ENCODE data around the gene VPS13D.

GRCh38 chr1:12397462-12398450 is 167.9 kb downstream of the VPS13D start:
- TF ChIP-seq TARDBP (IDR thresholded peaks at IDR 0.05) (no peak), SP1 (IDR thresholded peaks at IDR 0.05) (no peak), BHLHE40 (IDR thresholded peaks at IDR 0.05; ENCODE audit: borderline replicate concordance) (no peak), FOXM1 (IDR thresholded peaks at IDR 0.05; ENCODE audit: borderline replicate concordance) (no peak), NFRKB (IDR thresholded peaks at IDR 0.05) (no peak), ZNF384 (IDR thresholded peaks at IDR 0.05) (no peak), HDGF (IDR thresholded peaks at IDR 0.05; ENCODE audit: borderline replicate concordance) (no peak), FOXA1 (IDR thresholded peaks at IDR 0.05) (no peak), SUZ12 (IDR thresholded peaks at IDR 0.05) (no peak), L3MBTL2 (conservative IDR thresholded peaks at IDR 0.05) (no peak), CTBP1 (IDR thresholded peaks at IDR 0.05; ENCODE audit: borderline replicate concordance) (no peak)
